ENCODE data around the gene SASH1. TPM values are rescaled to one million over a fixed set of nuclear protein-coding genes. Genes with fewer than 3 reads are reported as not detected.

The SASH1 gene
- total RNA-seq, 1 experiment from 2014 or later: 11.5 TPM

- no peak for DNase-seq (ENCODE audit: low read depth)
Observed at GRCh38 chr6:148493424-148493823, 150.8 kb downstream of the SASH1 start.

GRCh38 chr6:148494226-148494625 lies 151.6 kb downstream of the SASH1 start:
- DNase-seq (ENCODE audit: low read depth): no peak

DNA sequence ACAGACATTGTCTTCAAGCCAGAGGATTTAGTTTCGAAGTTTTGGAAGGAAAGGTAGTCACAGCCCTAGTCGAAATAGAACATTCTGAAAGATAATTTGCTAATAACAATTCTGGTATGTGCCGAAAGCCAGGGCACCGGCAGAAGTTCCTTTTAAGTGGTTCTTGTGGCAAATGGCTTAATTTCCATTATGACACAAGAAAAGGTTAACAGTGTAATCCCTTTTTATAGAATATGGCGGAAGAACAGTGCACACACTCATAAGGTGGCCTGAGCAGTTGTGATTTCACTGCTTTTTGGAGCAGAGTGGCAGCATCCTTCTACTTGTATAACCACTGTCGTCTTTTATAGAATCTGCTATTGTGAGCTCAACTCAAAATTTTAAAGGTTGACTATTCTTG lies 152.4 kb downstream of the SASH1 start:
- no peak for DNase-seq (ENCODE audit: low read depth)

DNA sequence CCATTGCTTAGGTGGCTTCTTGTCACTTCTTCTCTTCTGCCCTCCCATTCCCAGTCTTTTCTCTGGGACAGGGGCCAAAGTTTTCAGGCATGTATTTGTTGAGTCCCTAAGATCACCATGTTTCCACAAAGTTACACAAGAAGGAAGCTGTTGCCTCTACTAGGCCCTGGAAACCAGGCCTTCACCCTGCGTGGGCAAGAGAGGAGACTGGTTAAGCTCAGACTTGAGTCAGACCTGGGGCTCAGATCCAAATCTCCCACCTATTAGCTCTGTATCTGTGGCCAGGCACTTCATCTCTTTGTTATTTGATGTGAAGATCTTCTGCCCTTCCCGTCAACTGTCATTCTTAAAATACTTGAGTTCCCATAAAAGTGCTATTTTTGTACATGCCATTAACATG lies 154.6 kb downstream of the SASH1 start:
- DNase-seq (ENCODE audit: low read depth): peak; percentile 85

DNA sequence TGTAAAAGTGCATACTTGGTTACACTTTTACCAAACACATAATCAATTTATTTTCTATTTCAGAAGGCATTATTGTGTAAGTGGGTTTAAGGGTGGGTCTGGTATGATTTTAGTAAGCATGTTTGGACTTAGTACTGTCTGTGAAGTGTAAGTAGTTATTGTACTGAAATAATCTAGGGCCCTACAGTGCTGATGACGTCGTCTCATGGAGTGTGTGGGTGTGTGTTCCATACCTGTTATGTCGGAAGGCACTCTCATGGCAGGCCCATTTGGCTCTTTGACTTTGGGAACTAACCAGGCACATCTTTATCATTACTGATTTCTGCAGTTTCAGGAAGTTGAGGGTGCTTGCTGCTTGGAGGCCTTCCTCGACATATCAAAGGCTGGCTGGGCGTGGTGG lies 155.1 kb downstream of the SASH1 start:
- no peak for DNase-seq (ENCODE audit: low read depth)

- peak; percentile 67 for DNase-seq (ENCODE audit: low read depth)
Observed at GRCh38 chr6:148500402-148500801, 157.8 kb downstream of the SASH1 start.

- peak; percentile 99 for DNase-seq (ENCODE audit: low read depth)
Observed at GRCh38 chr6:148501178-148501590, 158.5 kb downstream of the SASH1 start.

DNA sequence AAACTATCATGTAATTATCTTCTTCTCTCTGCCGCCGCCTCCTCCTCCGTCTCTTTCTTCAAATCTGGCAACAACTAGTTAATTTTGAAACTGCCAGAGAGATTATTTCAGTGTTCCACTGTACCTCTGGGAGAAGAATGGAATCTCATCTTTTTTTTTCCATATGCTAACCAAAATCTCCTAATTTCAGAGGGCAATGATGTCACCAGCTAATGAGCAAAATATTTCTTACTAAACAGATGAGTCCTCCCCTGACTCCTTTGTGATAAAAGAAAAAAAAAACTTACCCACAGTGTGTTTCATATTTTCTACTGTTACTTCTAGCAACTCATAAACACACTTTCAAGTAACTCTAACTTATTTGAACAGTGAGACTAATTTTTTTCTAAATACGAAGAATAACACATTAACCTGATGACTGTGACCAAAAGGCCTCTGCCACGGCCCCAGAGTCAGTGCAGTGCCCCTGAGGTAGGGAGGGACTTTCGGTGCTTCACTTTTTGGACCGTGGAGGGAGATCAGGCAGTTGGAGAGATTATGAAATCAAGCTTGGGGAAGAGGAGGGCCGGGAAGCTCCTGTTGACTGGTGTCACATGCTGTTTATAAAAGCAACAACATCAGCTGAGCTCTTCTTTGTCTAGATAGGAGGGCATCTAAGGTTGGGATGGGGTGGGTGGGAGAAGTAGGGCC lies 159.6 kb downstream of the SASH1 start:
- DNase-seq (ENCODE audit: low read depth): peak; percentile 23

DNA sequence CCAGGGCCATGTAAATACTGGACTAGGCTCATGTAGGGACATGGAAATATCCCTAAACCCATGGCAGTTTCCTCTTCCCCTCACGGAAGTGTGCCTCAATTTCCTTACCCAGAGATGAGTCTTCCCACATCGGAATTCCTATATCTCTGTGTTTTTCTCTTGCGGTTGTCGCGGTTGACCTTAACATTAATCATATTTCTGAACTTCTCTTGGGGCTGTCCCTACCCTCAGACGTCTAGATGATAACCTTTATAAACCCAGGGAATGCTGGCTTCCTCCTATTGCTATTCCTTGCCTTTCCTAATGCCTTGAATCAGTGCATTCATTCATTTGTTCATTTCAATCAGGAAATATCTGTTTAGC lies 160.1 kb downstream of the SASH1 start:
- no peak for DNase-seq (ENCODE audit: low read depth)

GRCh38 chr6:148503703-148504102 lies 161.1 kb downstream of the SASH1 start:
- DNase-seq (ENCODE audit: low read depth): no peak

DNA sequence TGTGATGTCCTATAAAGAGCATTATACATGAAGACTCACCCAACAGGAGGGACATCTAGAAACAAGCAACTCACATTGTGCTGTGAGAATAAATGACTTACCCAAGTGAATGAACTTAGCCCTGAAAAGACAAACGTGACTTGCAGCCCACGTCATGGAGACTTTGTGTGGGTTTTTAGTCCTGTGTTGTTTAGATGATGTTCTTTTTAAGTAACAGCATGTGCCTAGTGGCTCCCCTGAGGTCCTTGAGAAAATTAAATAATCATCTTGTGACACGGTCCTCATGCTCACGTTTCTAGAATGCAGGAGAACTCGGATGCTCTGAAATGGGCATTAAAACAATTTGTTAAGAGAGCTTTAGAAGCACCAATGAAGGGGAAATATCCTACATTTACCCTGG lies 165.1 kb downstream of the SASH1 start:
- DNase-seq (ENCODE audit: low read depth): no peak

DNA sequence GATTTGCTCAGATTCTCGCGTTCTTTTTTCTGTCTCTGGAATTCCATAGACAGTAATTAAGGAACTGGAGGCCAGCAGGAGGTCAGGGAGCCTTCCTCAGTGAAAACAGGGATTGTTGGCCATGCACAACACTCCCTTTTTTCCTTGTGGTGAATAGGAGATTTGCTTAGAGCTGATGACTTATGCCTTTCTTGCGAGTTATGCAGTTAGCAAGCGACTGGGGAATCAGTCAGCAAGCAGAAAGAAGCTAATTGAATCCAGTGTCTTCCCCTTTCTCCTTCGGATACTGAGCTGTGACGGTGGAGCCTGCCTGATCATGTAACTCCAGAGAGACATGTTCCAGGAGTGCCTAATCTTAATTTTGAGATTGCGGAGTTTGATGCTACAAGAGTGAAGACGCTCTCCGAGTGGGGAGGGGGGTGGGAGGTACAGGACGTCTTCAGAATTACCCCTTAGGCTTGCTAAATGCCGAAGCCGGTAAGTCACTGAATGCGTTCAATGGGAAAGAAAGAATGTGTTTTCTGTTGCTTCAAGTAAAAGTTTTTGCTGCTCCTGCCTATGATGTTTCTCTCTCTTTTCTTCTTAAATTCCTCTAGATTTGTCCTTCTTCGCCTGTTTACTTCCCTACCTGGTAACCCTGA lies 165.9 kb downstream of the SASH1 start:
- peak; percentile 78 for DNase-seq (ENCODE audit: low read depth)

- peak; percentile 25 for DNase-seq (ENCODE audit: low read depth)
Observed at GRCh38 chr6:148509119-148509799, 166.6 kb downstream of the SASH1 start.

- DNase-seq (ENCODE audit: low read depth): peak; percentile 94
Observed at GRCh38 chr6:148509800-148510581, 167.4 kb downstream of the SASH1 start.

DNA sequence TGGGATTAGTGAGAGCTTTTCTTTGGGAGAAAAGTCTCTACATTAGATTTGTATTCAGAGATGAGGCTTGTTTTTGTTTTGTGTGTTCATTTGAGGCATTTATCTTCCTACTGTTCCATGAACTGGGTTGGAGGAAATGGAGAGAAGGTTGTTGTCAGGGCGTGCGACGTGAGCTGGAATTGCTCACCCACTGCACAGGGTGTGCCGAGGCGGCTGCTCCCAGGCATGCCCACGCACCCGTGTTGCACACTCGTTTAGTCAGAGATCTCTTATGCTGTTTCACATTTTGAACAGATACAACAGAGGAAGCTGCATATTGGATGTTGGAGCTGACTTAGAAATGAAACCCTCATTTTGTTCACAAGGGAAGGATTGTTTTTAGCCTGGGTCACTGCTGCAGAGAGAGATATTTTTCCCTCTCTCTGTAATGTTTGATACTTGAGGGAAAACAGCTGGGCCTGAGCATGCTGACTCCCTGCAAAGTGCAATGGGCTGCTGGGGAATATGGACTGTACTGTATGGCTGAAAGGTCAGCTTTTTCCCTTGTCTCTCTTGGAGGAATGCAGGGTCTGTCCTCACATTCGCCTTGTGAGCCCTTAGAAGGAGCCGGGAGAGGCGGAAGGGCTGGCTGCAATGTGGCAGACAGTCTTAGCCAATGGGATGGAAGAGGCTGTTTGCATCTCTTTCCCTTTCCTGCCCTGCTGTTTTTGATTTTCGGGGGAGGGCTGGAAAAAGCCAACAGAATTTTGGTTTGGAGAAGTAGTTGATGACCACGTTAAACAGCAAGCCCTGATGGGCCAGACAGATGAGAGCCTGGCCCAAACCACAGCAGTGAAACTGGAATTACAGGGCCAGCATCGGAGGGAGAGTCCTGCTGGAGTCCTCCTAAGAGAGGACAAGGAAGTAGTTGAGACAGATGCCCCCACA lies 170.8 kb downstream of the SASH1 start:
- no peak for DNase-seq (ENCODE audit: low read depth)

- DNase-seq (ENCODE audit: low read depth): no peak
Observed at GRCh38 chr6:148514091-148514845, 171.6 kb downstream of the SASH1 start.

DNA sequence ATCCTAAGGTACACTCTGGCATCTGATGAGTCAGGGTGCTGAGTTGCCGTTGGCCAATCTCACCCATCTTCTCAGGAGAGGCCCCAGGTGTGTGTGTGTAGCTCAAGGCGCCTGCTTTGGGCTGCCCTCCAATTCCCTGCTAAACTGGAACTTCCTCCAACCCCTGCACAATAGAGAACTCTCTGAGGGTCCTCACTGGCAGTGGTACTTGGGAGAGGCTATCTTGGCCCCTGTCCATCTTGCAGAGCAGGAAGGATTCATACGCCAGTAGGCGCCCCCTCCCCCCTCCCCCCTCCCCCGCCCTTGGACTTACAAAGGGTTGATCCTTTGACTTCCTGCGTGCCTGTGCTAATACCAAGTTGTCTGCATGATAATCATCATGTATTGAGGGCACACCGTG lies 173.6 kb downstream of the SASH1 start:
- no peak for DNase-seq (ENCODE audit: low read depth)

DNA sequence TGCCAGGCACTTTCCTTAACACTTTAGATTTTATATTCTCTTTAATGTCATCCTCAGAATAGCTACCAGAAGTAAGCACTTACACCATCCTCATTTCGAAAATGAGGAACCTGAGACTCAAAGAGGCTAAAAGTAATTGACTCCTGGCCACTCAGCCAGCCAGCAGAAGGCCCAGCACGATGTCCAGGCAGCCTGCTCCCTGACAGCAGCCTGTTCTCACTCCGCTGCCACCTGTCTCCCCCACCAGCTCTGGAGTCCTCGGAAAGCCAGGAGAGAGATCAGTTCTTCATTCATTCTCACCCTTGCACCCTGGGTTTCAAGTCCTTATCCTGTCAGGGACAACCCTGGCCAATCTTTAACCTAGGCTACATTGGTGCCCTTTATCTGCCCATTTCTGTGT lies 174.0 kb downstream of the SASH1 start:
- DNase-seq (ENCODE audit: low read depth): no peak

DNA sequence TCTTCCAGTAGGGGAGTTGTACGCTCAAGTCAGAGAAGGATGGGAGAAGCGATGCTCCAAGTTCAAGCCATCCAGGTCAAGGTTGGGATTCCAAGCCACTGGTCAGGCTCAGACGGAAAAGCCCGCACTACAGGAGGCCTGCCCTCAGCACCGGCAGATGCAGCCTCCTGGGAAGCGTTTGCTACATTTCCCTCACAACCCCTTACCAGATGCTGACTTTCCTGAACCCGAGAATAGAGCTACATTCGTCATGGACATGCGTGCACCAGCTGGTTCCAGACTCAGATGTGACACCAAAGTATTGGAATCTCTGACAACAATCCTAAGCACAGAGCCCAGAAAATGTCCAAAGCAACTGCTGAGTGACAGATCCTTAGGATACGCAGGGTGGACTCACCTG lies 174.8 kb downstream of the SASH1 start:
- DNase-seq (ENCODE audit: low read depth): no peak

- no peak for DNase-seq (ENCODE audit: low read depth)
Observed at GRCh38 chr6:148518511-148519156, 176.0 kb downstream of the SASH1 start.
